ENCODE measurements around the gene ESRP2.
A peak's percentile ranks its signal among the peaks of the same experiment; 100 is the strongest.

ESRP2 gene

DNA sequence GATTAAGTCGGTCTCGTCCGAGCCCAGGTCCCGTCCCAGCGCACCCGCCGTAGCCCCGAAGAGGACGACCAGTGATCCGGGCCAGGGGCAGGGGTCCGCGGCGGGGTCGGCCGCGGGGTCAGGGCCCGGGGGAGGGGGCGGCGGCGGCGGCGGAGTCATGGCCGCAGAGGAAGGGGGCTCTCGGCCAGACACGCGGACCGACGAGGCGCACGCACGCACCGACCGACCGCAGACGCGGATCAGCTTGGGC, at the start of gene ESRP2:
Gene ESRP2, minus strand, starts transcription at position 241 of the 250 bp plus-strand sequence. Its CDS starts 82 bp downstream, at position 159.
- no peak for DNase-seq (ENCODE audit: low spot score)

DNA sequence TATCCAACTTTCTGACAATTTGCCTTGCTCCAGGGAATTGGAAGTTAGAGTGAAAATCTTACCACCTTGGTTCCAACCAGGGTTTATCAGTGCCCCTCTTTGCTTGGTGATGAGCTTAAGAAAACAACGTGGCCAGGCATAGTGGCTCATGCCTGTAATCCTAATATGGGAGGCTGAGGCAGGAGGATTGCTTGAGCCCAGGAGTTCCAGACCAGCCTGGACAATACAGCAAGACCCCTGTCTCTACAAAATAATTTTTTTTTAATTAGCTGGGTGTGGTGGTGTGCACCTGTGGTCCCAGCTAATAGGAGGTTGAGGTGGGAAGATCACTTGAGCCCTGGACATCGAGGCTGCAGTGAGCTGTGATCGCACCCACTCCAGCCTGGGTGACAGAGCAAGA, 49.8 kb upstream of the ESRP2 start:
- no peak for DNase-seq (ENCODE audit: low spot score)

DNA sequence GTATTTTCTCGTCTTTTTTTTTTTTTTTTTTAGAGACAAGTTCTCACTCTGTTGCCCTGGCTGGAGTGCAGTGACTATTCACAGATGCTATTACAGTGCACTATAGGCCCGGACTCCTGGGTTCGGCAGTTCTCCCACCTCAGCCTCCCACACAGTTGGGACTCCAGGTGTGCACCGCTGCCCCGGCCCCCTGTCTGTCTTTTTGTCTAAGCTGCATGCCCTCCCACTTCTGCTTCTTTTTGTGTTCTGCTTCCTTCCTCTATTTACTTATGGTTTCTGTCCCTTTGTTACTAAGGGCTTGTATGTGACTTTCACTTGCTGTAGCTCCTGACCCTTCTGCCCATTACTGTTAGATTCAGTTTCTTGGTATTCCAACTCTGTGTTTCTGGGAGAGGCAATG, 48.9 kb upstream of the ESRP2 start:
- DNase-seq (ENCODE audit: low spot score), result no peak

DNA sequence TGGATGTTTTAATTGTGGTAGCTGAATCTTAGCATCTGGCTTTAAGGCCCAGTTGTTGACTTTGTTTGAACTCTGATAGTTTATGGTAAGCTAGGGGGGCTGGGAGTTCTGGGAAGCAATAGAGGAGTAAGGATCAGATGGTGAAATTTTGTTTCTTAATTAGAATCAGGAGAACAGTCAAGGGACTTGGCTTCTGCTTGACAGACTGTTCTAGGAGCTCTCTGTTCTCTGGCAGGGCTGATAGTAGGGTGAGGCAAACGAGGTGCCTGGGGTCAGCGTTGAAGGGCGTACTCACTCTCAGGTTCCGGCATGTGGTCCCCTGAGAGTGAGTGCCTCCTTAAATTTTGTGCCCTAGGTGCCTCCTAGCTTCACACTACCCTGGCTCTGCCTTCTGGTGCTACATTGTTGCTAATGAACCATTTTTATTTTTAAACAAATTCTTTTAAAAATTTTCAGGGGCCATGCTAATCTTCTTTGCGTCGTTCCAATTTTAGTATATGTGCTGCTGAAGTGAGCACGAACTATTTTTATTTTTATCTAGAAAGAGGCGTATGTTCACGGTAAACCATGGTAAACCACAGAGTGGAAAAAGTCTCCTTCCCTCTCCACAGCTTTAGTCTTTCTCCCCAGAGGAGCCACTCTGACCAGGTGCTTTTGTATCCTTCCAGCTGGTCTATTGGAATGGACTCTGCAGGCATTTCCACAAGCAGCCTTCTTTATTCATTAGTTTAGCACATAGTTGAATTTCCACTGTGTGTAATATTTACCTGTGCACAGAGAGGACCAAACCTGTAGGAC, 48.1 kb upstream of the ESRP2 start:
- no peak for DNase-seq (ENCODE audit: low spot score)

DNA sequence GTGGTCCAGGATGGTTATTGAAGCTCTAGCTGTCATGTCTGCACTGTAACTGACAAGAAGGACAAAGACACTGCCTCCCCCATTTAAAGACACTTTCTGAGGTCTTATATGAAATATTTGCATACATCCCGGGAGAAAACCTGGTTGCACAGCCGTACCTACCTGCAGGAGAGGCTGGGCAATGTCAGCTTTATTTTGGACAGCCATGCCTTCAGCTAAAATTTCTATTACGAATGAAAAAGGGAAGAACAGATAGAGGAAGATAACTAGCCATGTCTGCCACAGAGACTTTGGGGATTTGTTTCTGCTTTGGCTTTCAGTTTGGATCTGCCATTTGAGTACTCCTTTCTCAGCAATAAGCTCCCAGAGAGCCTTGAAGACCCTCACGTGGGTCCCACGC, 47.4 kb upstream of the ESRP2 start:
- no peak for DNase-seq (ENCODE audit: low spot score)

DNA sequence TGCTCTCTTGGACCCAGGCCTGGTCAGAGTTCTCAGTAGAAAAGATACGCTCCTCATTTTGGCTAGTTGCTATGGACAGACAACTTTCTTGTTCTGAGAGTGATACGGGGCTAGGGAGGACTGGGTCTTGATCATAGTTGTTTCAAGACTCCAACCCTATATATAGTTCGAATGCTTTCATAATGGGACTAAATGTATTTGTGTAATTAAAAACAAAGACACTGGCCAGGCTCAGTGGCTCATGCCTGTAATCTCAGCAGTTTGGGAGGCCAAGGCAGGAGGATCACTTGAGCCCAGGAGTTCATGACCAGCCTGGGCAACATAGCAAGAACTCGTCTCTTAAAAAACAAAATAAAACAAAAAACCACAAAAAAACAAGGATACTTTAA, 46.1 kb upstream of the ESRP2 start:
- no peak for DNase-seq (ENCODE audit: low spot score)

DNA sequence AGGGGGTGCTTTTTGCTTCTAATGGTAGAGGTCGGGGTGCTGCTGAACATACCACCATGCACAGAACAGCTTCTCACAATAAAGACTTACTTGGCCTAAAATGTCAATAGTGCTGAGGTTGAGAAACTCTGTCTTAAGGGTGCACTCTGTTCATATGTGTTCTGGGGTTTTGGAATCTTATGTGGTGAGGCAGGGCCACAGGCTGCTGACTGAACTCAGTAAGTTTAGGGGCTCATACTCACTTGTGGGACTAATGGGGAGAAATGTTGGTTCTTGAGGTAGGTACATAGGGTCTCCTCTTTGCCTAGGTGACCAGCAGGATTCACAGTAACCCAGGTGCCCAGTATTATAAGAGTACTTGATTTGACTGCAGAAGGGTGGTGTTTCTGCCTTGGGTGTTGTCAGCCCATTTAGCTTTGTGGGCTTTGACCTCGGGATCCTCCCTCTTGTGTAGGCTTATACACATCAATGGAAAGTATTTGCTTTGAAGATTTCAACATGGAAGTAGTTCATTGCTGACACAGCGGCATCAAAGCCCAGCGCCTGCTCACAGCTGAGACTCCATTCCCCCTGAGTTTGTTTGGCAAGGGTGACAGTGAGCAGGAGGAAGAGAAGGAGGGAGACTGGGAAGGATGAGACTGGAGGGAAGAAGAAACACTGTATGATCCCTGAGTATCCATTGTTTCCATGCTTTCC, 45.6 kb upstream of the ESRP2 start:
- no peak for DNase-seq (ENCODE audit: low spot score)

DNA sequence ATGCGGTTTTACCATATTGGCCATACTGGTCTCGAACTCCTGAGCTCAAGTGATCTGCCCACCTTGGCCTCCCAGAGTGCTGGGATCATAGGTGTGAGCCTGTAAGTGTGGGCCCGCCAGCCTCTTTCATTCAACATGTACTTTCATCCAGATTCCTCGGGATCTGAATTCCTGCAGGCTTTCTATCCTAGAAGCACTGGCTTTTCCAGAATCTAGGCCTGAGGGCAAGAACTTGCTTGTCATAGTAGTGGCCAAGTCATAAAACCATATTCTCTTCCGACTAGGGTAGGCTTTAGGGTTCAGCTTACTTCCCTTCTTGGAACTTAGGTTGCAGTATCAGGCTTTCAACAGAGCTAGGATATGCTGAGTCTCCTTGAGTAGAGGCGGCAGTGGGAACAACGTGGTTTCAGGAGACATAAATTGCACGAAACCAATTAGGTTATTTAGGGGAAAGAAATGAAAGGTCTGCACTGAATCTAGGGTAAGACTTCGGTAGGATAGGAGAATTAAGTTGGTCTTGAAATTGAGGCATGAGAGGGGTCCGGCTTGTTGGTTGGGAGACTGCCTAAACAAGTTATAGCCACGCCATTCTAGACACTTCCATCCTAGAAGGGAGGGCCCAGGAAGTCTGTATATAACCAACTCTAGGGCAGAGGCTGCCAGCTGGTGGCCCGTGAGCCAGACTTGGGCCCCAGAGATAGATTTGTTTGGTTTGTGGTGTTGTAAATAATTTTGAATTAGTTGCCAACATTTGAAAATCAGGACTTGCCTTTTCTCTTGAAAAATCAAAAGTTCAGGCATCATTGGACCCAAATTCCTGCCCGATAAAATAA, 44.0 kb upstream of the ESRP2 start:
- DNase-seq (ENCODE audit: low spot score), result no peak

DNA sequence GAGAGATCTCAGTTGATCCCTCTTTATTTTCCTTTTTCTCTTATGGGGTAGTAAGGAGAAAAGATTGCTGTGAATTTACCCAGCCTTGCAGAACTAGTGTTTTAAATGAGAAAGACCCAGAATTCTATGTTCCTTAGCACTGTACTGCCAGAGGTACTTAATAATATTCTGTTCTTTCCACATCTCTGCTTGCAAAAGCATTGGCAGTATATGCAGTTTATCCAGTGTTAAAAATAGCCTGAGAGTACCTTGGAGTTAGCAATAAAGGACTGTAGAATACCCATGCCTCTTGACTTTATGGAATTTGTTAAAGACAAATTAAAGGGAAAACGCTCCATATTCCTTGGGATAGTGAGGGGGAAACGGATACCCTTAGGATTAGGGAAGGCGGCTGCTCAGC, 40.3 kb upstream of the ESRP2 start:
- no peak for DNase-seq (ENCODE audit: low spot score)

DNA sequence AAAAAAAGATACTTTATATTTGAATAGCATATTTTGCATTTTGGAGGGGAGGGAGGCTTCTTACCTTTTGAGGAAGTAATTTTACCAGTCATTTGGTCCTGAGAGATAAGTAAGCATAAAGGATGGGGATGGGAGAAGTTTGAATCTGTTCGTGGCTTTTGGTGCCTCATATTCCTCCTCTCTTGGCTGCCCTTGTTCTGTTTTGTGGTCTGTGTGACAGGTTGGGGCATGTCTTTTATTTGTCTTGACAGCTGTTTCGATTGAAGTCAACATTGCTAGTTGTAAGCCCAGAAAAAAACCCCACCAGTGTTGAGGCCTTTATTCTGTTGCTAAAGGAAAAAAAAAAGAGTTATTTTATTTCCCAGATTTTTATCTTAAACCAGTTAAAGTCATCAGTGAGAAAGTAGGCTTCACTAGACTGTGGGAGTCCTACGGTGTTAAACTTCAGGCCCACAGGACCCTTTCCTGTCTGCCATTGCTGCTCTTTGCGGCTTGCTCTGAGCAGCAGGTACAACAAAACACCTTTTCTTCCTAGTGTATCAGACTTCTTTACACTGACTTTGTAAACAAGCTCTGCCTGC, 39.8 kb upstream of the ESRP2 start:
- DNase-seq (ENCODE audit: low spot score), result no peak

DNA sequence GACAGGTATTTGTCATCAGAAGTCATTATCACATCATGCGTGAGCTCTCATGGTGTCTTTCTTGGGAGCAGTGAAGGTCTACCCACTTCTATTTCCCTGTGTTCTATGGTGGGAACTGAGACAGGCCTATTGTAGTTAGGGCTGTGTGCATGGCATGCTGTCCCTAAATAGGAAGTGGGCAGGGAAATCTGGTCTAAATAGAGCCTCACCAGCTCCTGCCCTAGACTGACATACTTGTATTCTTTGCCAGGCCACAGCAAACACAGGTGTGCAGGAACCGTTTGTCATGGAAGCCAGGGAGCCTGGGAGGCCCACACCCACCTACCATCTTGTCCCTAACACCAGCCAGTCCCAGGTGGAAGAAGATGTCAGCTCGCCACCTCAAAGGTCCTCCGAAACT, 38.5 kb upstream of the ESRP2 start:
- no peak for DNase-seq (ENCODE audit: low spot score)

DNA sequence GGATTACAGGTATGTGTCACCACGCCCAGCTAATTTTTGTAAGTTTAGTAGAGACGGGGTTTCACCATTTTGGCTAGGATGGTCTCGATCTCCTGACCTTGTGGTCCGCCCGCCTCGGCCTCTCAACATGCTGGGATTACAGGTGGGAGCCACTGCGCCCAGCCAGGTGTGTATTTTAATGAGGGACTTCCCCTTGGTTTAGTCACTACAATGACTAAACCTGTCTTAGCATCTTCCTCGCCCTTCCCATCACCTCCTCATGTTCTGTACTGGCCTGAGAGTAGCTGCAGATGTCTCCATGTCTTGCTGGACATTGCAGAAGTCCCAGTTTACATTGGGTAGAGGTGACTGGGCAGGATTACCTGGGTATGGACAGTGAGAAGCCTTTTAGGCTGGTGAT, 38.0 kb upstream of the ESRP2 start:
- DNase-seq (ENCODE audit: low spot score), result no peak

DNA sequence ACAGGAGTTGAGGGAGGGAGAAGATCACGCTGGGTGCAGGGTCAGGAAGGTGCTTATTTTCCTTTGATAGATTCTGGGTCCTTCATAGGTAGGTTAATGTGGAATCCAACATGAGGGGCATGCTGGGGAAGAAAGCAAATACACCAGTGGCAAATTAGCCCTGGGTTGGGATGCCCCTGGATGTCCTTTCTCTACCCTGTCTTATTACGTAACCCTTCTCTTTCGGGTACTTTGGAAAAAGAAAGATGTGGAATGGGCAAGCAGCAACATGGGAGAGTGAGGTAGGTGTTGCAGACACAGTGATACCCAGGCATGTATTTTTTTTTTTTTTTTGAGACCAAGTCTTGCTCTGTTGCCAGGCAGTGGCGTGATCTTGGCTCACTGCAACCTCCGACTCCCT, 37.5 kb upstream of the ESRP2 start:
- DNase-seq (ENCODE audit: low spot score), result no peak

DNA sequence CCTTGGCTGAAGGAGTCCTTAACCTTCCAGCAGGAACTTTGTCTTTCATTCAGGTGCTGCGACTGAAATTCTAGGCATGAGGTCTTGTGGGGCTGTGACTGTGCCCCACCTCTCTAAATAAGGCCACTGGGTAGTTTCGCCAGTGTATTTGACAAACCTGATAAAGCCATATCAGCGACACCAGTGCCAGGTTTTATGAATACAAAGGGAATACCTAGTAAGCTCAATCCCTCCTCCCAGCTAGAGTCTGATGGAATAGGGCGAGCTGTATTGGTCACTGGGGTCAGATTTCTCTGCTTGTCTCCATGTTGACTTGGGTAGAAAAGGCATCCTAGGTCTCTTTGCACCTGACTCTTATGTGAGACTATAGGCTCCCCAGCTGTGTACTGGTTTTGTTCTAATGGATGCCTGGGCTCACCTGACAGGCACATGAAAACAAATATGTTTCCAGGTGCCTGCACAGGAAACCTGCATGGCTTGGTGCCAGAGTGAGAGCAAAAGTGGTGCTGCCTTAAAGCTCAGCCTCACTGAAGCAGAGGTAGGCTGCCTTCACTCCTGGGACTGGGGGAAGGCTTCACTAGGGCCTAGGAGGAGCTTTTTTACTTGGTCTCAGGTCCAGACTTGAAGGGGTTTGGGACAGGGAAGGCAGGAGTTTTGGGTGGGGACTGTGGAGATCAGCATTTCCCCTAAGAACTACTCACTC, 36.7 kb upstream of the ESRP2 start:
- no peak for DNase-seq (ENCODE audit: low spot score)

DNA sequence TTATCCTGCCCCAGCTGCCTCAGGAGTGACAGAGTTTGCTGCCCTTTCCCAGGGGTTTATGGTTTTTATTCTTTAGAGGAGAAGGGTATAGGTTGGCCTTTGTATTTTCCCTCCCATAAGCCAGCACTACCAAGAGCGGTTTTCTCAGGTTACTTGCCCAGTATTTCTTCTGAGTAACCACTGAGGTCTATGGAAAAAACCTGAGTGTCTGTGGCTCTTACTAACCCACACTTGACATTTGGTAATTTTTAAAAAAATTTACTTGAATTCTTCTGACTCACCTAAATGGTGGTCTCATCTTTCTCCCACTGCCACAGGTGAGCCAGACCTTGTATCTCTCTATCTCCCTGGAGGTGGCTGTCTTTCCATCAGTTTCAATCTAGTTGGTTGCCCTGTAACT, 34.4 kb upstream of the ESRP2 start:
- DNase-seq (ENCODE audit: low spot score), result no peak

DNA sequence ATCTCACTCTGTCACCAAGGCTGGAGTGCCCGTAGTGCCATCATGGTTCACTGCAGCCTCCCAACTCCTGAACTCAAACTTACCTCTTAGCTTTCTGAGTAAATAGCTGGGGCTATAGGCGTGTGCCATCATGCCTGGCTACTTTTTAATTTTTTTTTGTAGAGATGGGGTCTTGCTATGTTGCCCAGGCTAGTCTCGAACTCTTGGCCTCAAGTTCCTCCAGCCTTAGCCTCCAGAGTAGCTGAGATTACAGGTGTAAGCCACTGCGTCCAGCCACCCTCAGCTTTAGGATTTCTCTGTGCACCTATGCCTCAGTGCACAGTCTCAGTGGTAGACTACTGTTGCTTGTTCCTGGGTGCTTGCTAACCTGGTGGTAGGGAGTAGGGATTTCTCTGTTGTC, 33.9 kb upstream of the ESRP2 start:
- no peak for DNase-seq (ENCODE audit: low spot score)

DNA sequence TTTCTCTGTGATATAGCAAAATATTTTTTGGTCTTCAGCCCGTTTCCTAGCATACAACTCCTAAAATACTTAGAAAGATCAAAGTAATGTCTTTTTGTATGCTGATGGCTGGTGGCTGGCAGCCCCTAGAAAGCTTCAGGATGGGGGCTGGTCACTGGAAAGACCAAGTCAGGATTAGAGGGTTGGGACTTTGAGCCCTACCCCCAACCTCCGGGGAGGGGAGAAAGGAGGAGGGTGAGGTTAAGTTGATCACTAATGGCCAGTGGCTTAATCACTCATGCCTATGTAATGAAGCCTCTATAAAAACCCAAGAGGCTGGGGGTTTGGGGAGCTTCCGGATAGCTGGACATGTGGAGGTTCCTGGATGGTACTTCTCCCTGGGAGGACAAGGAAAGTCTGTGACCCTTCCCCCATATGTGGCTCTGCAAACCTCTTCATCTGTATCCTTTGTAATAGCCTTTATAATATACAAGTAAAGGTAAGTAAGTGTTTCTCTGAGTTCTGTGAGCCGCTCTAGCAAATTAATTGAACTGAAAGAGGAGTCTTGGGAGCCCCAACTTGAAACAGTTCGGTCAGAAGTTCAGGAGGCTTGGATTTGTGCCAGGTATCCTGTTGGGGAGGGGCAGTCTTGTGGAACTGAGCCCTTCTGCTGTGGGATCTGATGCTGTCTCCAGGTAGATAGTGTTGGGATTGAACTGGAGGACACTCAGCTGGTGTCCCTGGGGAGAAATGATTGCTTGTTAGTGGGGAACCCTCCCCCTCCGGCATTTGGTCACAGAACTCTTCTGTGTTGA, 31.9 kb upstream of the ESRP2 start:
- no peak for DNase-seq (ENCODE audit: low spot score)

DNA sequence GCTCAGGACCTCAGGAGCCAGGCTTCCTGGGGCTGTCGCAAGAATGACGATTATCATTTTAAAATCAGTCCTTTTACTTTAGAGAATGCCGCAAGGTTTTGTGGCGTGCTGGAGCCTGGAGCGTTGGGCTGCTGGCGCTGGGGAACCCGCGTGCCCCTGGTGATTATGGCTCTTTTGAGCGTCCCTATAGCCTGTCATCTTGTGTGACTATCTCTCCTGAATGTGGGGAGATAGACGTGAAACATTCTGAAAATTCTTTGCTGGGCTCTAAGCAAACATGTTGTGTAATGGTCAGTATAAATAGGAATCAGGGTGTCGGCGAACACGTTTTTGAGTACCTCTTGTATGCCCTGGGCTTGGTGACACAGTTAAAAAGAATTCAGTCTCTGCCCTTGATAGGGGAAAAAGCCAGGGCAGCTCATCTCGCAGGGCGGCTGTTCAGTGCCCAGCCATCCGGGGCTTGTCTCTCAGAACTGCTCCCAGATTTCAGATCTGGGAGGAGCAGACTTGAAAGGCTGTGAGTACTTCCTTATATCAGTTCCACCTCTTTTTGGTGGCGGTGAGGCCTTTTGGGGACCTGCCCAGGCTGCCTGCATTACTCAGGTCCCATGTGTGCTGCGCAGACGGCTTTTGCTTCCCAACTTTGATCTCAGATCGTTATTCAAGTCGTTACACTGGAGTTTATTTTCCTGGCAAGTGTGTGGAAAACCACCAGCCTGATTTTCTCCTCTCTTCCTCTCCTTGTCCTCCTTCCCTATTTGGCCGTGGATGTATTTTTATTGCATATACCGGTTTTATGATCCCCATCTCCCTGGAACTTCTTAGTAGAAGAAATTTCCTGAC, 29.4 kb upstream of the ESRP2 start:
- DNase-seq (ENCODE audit: low spot score), result peak; percentile 67

DNA sequence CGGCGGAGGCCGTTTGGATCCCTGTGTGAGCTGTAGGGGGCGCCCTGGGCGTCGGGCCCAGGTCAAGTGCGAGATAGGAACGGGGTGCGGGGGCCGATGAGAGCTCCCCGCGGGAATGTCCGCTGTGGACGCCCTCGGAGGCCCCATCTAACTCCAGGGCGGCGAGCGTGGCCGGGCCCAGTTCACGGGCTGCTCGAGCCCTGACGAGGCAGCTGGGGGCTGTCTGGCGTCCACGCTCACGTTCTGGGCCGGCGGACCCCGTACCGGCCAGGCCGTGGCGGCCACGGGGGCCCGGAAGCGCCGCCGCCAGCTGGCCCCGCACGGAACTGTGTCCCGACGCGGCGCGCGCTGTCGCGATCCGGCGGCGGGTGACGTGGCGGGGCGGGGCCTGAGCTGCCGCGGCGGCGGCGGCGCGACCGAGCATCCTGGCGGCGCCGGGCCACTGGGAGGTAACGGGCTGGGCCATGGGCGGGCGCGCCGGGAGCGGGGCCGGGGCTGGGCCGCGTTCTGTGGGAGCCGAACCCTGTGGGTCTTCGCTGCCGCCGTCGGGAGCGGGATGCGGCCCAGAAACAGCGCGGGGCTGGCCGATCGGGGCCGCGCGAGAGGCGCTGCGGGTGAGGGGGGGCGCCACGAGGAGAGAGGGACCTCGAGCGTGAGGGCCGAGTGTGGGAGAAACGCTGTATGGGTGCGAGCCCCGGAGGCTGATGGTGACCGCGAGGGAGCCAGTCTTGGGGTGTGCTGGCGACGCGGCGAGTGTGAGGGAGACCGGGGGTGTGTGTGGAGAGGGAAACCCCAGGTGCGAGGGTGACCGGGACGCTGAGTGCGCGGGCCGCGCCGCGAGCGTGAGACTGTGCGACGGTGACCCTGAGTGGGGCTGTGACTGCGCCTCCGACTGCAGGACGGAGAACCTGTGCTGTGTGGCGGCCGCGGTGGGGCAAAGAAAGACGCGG, 28.5 kb upstream of the ESRP2 start, which contains the start of gene SLC7A6:
Gene SLC7A6, plus strand, starts transcription at position 399 of the 950 bp plus-strand sequence. CDS start 10,201 bp downstream, outside the sequence.
- peak; percentile 49 for DNase-seq (ENCODE audit: low spot score)

Measured in cerebellar cortex (tissue), 1 donor.